B cell (primary cell): ENCODE data around the gene GGT5. TPM values are rescaled to one million over a fixed set of nuclear protein-coding genes. Genes with fewer than 3 reads are reported as not detected.

Experiments
- ATAC-seq: fragments of 200-7000 bp; cut with Tn5 transposase; one replicate; pipeline ENCODE4 v1.10.0; 2021; ENCODE audit warnings: low read depth, mild to moderate bottlenecking, moderate number of reproducible peaks, moderate library complexity
- CTCF ChIA-PET: fragments of 350-600 bp; sonication (Branson Sonifier 250); formaldehyde crosslinking; loops from one replicate; lab custom pipeline; 2021; ENCODE audit warnings: antibody characterized with exemption, inconsistent platforms; lab: Charles Lee
- POLR2A ChIA-PET: fragments of 350-600 bp; sonication (Branson Sonifier 250); formaldehyde crosslinking; loops from one replicate; lab custom pipeline; 2021; ENCODE audit warnings: antibody characterized with exemption; lab: Charles Lee
- DNase-seq: peaks from one replicate; pipeline ENCODE4 v3.0.0; 2013
- H2AFZ ChIP-seq: 2 replicates; pipeline ENCODE4 v1.6.1; 2012; ENCODE audit warnings: mild to moderate bottlenecking, low read depth, low read length; ENCODE audit not compliant: insufficient read depth, poor library complexity, severe bottlenecking
- H3K27ac ChIP-seq, 2 donors: 1 replicate in 1 of 2; 2 replicates in 1 of 2; pipeline ENCODE4 v1.5.1; 2012 to 2013; ENCODE audit warnings: low read length in 2 of 2, mild to moderate bottlenecking in 2 of 2, moderate library complexity in 1 of 2
- H3K27me3 ChIP-seq, 4 experiments: fragments of 200-600 bp in 1 of 4; sonication (generic) in 1 of 4; replicated peaks in 1 of 4; 1 replicate in 2 of 4; 2 replicates in 2 of 4; pipeline versions ENCODE4 v1.6.1 to v1.7.0; 2013 to 2016; ENCODE audit warnings: low read length in 3 of 4, mild to moderate bottlenecking in 2 of 4, mixed read lengths in 1 of 4, moderate library complexity in 1 of 4; ENCODE audit not compliant: insufficient read depth in 4 of 4, control insufficient read depth in 3 of 4; ENCODE audit errors: control extremely low read depth in 1 of 4
- H3K36me3 ChIP-seq, 2 experiments: replicated peaks in 1 of 2; 1 replicate in 1 of 2; 2 replicates in 1 of 2; pipeline versions ENCODE4 v1.6.1 to v1.7.1; 2013; ENCODE audit warnings: low read length in 1 of 2; ENCODE audit not compliant: insufficient read depth in 2 of 2, control insufficient read depth in 1 of 2; ENCODE audit errors: control extremely low read depth in 1 of 2, extremely low read depth in 1 of 2
- H3K4me1 ChIP-seq, 2 donors: fragments of 200-600 bp in 1 of 2; sonication (generic) in 1 of 2; 1 replicate in 1 of 2; 2 replicates in 1 of 2; pipeline versions ENCODE4 v1.5.1 to v1.6.1; 2013 to 2017; ENCODE audit warnings: low read length in 2 of 2; ENCODE audit not compliant: control insufficient read depth in 2 of 2, insufficient read depth in 2 of 2
- H3K4me2 ChIP-seq: replicated peaks from 2 replicates; pipeline ENCODE3; 2012; ENCODE audit warnings: mild to moderate bottlenecking, low read depth, low read length; ENCODE audit not compliant: poor library complexity, severe bottlenecking
- H3K4me3 ChIP-seq, 5 experiments: fragments of 200-600 bp in 1 of 5; sonication (generic) in 1 of 5; 1 replicate in 3 of 5; 2 replicates in 2 of 5; pipeline versions ENCODE4 v1.5.1 to v1.7.0; 2011 to 2016; ENCODE audit warnings: low read length in 4 of 5, mild to moderate bottlenecking in 4 of 5, low read depth in 2 of 5, control low read depth in 1 of 5, moderate library complexity in 1 of 5; ENCODE audit not compliant: insufficient read depth in 1 of 5; ENCODE audit errors: control extremely low read depth in 1 of 5, extremely low read depth in 1 of 5
- H3K79me2 ChIP-seq: fragments of 200-600 bp; sonication (generic); one replicate; pipeline ENCODE4 v1.6.0; 2016; ENCODE audit warnings: low read length; ENCODE audit not compliant: control insufficient read depth, insufficient read depth
- H3K9ac ChIP-seq: fragments of 200-600 bp; sonication (generic); 2 replicates; pipeline ENCODE4 v1.6.1; 2017; ENCODE audit warnings: mild to moderate bottlenecking, low read length, moderate library complexity
- H3K9me3 ChIP-seq, 3 donors: one replicate each; pipeline versions ENCODE4 v1.6.1 to v1.7.1; 2013; ENCODE audit warnings: low read length in 2 of 3; ENCODE audit not compliant: control insufficient read depth in 2 of 3, insufficient read depth in 1 of 3; ENCODE audit errors: control extremely low read depth in 1 of 3
- H4K20me1 ChIP-seq: 2 replicates; pipeline ENCODE4 v1.6.0; 2012; ENCODE audit warnings: mild to moderate bottlenecking, low read length; ENCODE audit not compliant: insufficient read depth, control insufficient read depth, poor library complexity, severe bottlenecking
- H3K27ac Mint-ChIP-seq: one replicate; pipeline ENCODE4 v1.8.0; 2021; ENCODE audit warnings: mixed read lengths
- H3K27me3 Mint-ChIP-seq: one replicate; pipeline ENCODE4 v1.8.0; 2021; ENCODE audit warnings: mixed read lengths
- H3K4me1 Mint-ChIP-seq: one replicate; pipeline ENCODE4 v1.8.0; 2021; ENCODE audit warnings: mixed read lengths
- H3K4me3 Mint-ChIP-seq: one replicate; pipeline ENCODE4 v1.8.0; 2021; ENCODE audit warnings: mixed read lengths
- H3K9me3 Mint-ChIP-seq: one replicate; pipeline ENCODE4 v1.8.0; 2022; ENCODE audit warnings: mixed read lengths; ENCODE audit not compliant: insufficient read depth
- CTCF ChIP-seq: fragments of 200-600 bp; IDR thresholded peaks from one replicate; pipeline ENCODE4 v1.8.0; 2022; ENCODE audit warnings: antibody characterized with exemption, mild to moderate bottlenecking
- EZH2 ChIP-seq: IDR thresholded peaks from 2 replicates; pipeline ENCODE4 v1.6.1; 2012; ENCODE audit warnings: borderline replicate concordance, low read depth, mild to moderate bottlenecking, moderate library complexity, low read length; ENCODE audit not compliant: insufficient read depth, poor library complexity, severe bottlenecking
- WGBS: methylation state at CpG from one replicate; pipeline ENCODE4 v1.1.5; 2013; ENCODE audit warnings: missing lambda C conversion rate; ENCODE audit not compliant: insufficient coverage; 5-methylcytosine and 5-hydroxymethylcytosine counted together
- intact Hi-C: fragments of 100-400 bp; cut with micrococcal nuclease; formaldehyde crosslinking; loops from one replicate; pipeline ENCODE4 v1.10.0; 2022
- polyA plus RNA-seq: library from polyadenylated mRNA; depleted of rRNA; stranded (reverse); fragments of >200 nt; gene quantifications from 2 replicates; pipeline ENCODE4 v1.2.3, GENCODE V29; 2012
- total RNA-seq, 2 donors: library from RNA; stranded (reverse); fragments of 120-200 nt in 1 of 2; gene quantifications; 1 replicate in 1 of 2; 2 replicates in 1 of 2; pipeline versions ENCODE4 v1.2.3 to v1.2.4, GENCODE V29; 2013 to 2022

The GGT5 gene
- total and polyA plus RNA-seq, 2 donors (not counting 1 experiment from before 2014, with no cell fraction given): not detected

- Mint-ChIP-seq H3K27me3 (no peaks in the 10 kb centered on the region), H3K4me3 (no peak overlapping the region), H3K27ac (no peak overlapping the region), H3K9me3 (no peaks in the 10 kb centered on the region), H3K4me1 (no peaks in the 10 kb centered on the region)
- TF ChIP-seq CTCF: no peak
- TF ChIP-seq EZH2: no peak
- Histone ChIP-seq H3K4me1 (no peaks in the 10 kb centered on the region), H3K9ac (no peak overlapping the region), H3K27me3 (no peaks in the 10 kb centered on the region), H3K79me2 (no peaks in the 10 kb centered on the region), H3K9me3 (no peaks in the 10 kb centered on the region), H3K4me3 (no peak overlapping the region), H3K36me3 (peaks cover 0 to 88% of the 10 kb centered on the region in 2 experiments), H3K27ac (no peak overlapping the region), H3K4me2 (no peak overlapping the region), H2AFZ (no peak overlapping the region), H4K20me1 (peaks cover 26% of the 10 kb centered on the region)
- ChIA-PET CTCF (interaction anchor here (0.8 to 1.1 kb wide), 2 partner anchors 15 to 65 kb away, joined by 3 read pairs; no protein-coding TSS in a partner anchor), POLR2A (no interaction called here)
- intact Hi-C loops: no loop called here
- DNase-seq: no peak
- 97% methylated on average over 5 of the region's 12 CpGs for WGBS
- no peak for ATAC-seq
Measured at GRCh38 chr22:24171822-24172221, 73.1 kb downstream of the GGT5 start.

GRCh38 chr22:24170632-24171031 lies 74.2 kb downstream of the GGT5 start:
- Histone ChIP-seq H3K27me3 (no peaks in the 10 kb centered on the region), H3K36me3 (peaks cover 0 to 88% of the 10 kb centered on the region in 2 experiments), H3K9me3 (no peaks in the 10 kb centered on the region), H3K4me2 (no peak overlapping the region), H3K4me3 (no peak overlapping the region), H4K20me1 (peaks cover 32% of the 10 kb centered on the region), H2AFZ (no peak overlapping the region), H3K9ac (no peak overlapping the region), H3K27ac (no peak overlapping the region), H3K4me1 (no peaks in the 10 kb centered on the region), H3K79me2 (peaks cover 6% of the 10 kb centered on the region)
- H3K4me3 Mint-ChIP-seq: no peak overlapping the region
- no peak for ATAC-seq
- POLR2A ChIA-PET: no interaction called here
- CTCF ChIA-PET: no interaction called here
- 100% methylated on average over 1 of the region's 5 CpGs for WGBS
- H3K9me3 Mint-ChIP-seq: no peaks in the 10 kb centered on the region
- H3K27me3 Mint-ChIP-seq: no peaks in the 10 kb centered on the region
- H3K4me1 Mint-ChIP-seq: no peaks in the 10 kb centered on the region
- no peak for DNase-seq
- H3K27ac Mint-ChIP-seq: no peak overlapping the region
- TF ChIP-seq CTCF (no peak), EZH2 (no peak)
- intact Hi-C loops: no loop called here
